ENCODE data around the gene TRPM3.

The TRPM3 gene

GRCh38 chr9:70951749-70952727 lies 169.4 kb downstream of the TRPM3 start:
- in situ Hi-C loops (cut with HindIII; ENCODE audit: low sequenced_read_pairs), result no loop called here

DNA sequence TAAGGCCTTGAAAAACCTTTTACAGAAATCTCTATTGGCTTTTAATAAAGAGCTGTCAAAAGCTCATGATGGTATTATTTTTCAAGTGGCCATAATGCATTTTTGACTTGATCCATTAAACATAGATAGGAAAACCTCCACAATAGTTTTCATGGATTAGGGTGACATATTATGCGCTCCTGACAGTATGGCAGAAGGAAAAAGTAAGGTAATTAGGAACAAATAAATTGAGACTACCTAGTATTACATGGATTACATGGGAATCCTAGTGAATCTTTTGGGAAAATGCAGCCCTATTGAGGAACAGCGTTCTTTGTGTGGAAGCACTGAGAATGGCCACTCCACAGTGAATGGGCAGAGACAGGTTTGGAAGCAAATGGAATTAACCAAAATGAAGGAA lies 171.2 kb downstream of the TRPM3 start:
- in situ Hi-C loops (cut with HindIII; ENCODE audit: low sequenced_read_pairs), result no loop called here

DNA sequence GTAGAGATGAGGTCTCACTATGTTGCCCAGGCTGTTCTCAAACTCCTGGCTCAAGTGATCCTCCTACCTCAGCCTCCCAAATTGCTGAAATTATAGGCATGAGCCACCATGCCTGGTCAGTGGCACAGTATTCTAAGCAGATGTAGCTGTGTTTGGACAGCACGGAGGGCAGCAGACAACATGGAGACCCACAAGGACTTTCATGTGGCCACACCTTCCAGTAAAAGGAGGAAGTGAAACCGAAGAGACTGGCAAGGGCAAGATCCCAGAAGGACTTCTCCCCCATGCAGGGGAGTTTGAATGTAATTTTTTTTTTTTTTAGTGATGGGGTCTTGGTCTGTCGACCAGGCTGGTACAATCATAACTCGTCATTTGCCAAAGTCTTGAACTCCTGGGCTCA lies 172.2 kb downstream of the TRPM3 start:
- in situ Hi-C loops (cut with HindIII; ENCODE audit: low sequenced_read_pairs), result no loop called here

GRCh38 chr9:70948744-70949143 lies 172.7 kb downstream of the TRPM3 start:
- in situ Hi-C loops (cut with HindIII; ENCODE audit: low sequenced_read_pairs), result no loop called here

GRCh38 chr9:70947511-70947910 lies 173.9 kb downstream of the TRPM3 start:
- in situ Hi-C loops (cut with HindIII; ENCODE audit: low sequenced_read_pairs), result no loop called here

DNA sequence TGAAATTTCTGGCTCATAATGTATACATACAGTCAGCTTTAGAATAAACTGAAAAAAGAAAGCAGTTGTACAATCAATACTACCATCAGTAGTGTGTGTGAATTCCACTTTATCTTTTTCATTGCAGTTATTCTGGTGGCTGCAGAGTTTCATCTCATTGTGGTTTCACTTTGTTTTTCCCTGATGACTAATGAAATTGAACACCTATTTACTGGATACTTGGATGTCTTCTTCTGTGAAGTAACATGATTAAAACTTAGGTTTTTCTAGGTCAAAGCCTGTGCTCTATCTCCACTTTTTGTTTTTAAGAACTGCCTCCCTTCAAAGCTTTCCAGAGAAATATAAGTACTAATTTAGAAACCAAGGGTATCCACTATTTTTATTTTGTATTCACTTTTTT lies 174.3 kb downstream of the TRPM3 start:
- in situ Hi-C loops (cut with HindIII; ENCODE audit: low sequenced_read_pairs), result no loop called here

DNA sequence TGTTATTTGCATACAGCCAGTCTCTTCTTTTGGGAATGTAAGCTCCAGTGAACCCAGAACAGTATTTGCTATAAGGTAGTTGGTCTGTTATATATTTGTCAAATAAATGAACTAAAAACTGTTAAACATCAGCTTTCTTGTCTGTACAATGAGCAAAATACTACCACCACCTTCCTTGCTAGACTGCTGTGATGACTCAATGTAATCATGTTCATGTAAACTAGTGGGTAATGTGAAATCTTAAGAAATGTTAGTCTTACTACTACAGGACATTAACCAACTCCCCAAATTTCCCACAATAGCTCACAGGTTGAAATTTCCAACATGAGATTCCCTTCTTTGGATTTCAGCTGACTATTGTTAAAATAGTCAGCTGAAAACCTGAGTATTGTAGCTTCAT lies 176.1 kb downstream of the TRPM3 start:
- in situ Hi-C loops (cut with HindIII; ENCODE audit: low sequenced_read_pairs), result no loop called here

DNA sequence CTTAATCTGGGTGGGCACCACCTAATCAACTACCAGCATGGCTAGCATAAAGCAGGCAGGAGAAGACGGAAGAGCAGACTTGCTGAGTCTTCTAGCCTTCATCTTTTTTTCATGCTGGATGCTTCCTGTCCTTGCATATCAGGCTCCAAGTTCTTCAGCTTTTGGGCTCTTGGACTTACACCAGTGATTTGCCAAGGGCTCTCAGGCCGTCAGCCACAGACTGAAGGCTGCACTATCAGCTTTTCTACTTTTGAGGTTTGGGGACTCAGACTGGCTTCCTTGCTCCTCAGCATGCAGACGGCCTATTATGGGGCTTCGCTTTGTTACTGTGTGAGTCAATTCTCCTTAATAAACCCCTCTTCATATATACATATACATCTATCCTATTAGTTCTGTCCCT lies 180.2 kb downstream of the TRPM3 start:
- in situ Hi-C loops (cut with HindIII; ENCODE audit: low sequenced_read_pairs), result no loop called here

- in situ Hi-C loops (cut with HindIII; ENCODE audit: low sequenced_read_pairs), result no loop called here
These were observed 180.8 kb downstream of the TRPM3 start for GRCh38 chr9:70940605-70941004.

DNA sequence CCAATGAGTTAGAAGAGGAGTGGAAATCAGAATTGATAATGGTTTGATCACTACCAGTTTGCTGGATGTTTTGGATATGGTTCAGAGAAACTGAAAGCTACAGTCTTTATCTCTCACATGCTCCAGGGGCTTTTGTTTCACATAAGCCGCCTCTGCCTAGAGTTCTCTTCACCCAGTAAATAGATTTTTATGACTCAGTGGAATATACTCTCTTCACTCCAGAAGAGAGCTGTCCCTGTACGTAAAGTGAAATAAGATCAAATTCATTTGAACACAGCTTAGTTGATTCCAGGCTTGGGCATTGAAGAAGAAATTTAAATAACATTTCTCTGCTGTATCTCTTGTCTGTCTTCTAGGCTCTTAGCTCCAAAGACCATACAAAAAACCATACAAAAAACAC lies 184.9 kb downstream of the TRPM3 start:
- in situ Hi-C loops (cut with HindIII; ENCODE audit: low sequenced_read_pairs), result no loop called here

DNA sequence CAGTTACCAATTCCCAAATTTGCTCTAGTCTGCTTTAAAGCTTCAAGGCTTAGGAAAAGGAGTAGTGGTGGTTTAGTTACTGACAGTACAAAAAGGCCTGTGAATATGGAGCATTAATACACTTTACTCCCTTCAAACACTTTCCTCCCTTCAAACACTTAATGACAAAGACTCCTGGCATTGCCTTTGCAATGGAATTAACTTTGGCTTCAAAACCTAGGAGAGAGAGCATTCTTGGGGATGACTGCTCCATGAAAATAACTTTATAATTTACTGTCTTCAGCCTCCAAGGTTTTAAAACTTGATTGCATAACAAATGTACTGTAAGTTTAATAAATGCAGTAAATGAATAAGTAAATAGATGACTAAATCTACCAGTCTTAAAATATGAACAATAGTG lies 185.6 kb downstream of the TRPM3 start:
- in situ Hi-C loops (cut with HindIII; ENCODE audit: low sequenced_read_pairs), result no loop called here

- in situ Hi-C loops (cut with HindIII; ENCODE audit: low sequenced_read_pairs), result no loop called here
These were observed 186.8 kb downstream of the TRPM3 start for GRCh38 chr9:70934642-70935041.

- in situ Hi-C loops (cut with HindIII; ENCODE audit: low sequenced_read_pairs), result no loop called here
These were observed 188.1 kb downstream of the TRPM3 start for GRCh38 chr9:70933321-70933720.

DNA sequence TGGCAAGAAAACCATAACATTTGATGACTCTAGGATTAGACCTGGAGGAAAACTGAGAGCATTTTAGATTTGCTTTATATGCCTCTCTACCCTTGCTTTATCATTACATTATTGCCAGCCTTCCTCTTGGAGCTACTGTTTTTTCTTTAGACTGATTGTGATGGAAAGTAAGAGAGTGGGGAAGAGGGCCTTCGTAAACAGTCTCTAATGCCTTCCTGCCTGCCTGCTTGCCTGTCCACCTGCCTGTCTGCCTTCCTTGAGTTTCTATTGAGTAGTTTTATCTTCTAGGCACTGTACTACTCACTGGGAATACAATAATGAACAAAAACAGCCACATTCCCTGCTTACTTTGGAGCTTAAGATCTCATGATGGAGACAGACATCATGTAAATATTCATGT lies 189.3 kb downstream of the TRPM3 start:
- in situ Hi-C loops (cut with HindIII; ENCODE audit: low sequenced_read_pairs), result no loop called here

GRCh38 chr9:70927530-70927929 lies 193.9 kb downstream of the TRPM3 start:
- in situ Hi-C loops (cut with HindIII; ENCODE audit: low sequenced_read_pairs), result no loop called here

DNA sequence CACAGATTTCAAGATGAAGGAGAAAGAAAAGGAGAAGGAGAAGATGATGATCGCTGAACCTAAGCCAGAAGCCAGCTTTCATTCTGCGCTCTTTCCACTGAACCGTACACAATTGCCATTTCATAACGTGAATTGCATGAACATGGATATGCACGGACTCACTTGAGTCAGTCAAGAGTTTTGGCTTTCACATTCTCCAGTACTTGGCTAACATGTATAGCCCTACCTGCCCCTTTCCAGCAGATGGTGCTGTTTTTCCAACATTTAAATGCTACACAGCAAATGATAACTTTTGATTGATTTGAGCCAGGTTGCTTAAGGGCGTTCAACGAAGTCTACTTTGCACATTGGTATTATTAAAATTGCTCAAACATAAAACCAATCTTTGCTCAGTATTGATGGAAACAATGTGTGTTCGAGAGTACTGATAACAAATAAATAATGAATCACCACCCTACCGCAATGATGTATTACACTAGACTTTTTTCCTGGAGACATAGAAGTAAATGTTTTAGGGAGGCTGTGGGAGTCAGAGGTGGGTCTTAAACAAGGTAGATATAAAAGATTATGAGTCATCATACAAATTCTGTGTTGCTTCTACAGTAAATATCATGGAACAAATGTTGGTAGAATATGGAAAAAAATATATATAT lies 196.4 kb downstream of the TRPM3 start:
- in situ Hi-C loops (cut with HindIII; ENCODE audit: low sequenced_read_pairs), result no loop called here

DNA sequence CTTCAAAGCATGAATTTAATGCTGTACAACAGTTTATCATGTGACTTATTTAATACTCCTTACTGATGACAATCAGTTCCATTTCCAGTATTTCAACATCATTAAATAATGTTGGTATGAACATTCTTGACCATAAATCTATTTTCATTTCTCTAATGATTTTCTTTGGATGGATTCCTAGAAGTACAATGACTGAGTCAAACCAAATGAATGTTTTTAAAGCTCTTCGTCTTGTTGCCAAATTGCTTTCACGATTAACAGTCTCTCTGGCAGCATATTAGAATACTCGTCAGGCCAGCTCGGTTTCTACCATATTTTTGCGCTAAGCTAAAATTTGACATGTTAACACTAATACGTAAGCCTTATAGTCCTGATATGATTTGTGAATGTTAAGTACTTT lies 197.0 kb downstream of the TRPM3 start:
- in situ Hi-C loops (cut with HindIII; ENCODE audit: low sequenced_read_pairs), result no loop called here

- in situ Hi-C loops (cut with HindIII; ENCODE audit: low sequenced_read_pairs), result no loop called here
These were observed 197.5 kb downstream of the TRPM3 start for GRCh38 chr9:70923961-70924360.

DNA sequence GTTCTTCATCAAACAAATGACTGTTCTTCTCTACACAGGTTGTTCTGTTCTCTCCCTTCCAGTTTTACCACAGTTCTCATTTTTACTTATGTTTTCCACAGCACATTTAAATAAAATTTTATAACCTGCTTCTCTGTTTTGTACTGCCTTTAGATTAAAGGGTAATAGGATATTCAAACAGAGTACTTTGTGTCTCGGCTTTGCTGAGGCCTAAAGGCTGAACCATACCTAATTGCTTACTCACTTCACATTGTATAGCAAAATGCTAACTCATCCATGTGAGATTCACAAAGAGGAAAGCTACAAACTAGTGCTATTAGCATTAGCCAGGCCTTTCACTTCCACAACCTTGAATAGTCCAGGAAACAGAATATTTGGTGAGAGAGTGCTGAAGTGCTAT lies 200.3 kb downstream of the TRPM3 start:
- in situ Hi-C loops (cut with HindIII; ENCODE audit: low sequenced_read_pairs), result no loop called here

DNA sequence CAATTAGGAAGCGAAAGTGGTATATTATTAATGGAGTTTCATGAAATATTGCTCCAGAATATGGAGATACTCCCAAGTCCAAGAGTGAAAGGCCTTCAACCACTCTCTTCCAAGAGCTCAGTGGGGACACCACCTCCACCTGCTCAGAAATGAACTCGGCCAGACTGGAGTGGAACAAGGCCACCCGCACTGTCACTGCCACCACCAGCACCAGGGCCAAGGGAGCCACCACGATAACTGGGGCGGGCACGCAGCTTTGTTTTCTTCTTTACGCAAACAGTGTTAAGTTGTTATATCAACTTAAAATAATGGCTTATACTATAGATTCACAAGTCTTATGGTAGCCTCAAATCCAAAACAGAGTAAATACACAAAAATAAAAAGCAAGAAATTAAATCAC lies 204.1 kb downstream of the TRPM3 start:
- in situ Hi-C loops (cut with HindIII; ENCODE audit: low sequenced_read_pairs), result no loop called here

GRCh38 chr9:70911791-70912190 lies 209.6 kb downstream of the TRPM3 start:
- in situ Hi-C loops (cut with HindIII; ENCODE audit: low sequenced_read_pairs), result no loop called here

DNA sequence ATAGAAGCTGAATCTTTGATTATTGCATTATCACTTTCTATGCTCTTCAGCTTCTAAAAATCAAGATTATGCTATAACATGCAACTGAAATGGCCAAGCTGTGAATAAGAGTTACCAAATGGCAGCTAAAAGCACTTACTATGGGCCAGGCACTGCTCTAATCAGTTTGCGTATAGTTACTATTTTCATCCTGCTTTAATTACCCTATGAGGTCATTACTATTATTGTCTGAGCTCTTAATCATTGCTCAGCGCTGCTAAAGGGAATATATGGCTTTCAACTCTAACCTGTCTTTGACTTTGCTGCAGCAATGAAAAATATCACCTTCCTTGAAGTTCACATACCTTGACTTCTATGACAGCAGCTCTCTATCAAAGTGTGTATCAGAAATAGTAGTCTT lies 210.8 kb downstream of the TRPM3 start:
- in situ Hi-C loops (cut with HindIII; ENCODE audit: low sequenced_read_pairs), result no loop called here
